Effector CD4-positive, alpha-beta T cell (primary cell): ENCODE results near the gene SEC62.
A peak's percentile ranks its signal among the peaks of the same experiment; 100 is the strongest.

ENCODE experiments used
- DNase-seq: peaks from one replicate; pipeline ENCODE4 v3.0.0-alpha.2; 2020
- total RNA-seq: gene quantifications from one replicate; lab custom pipeline; 2026; lab: John Stamatoyannopoulos, UW

SEC62 gene
- 78.6 reads per million, percentile 78 among the genes with 10 or more reads in this experiment for total RNA-seq

- peak; percentile 95 for DNase-seq
Observed at GRCh38 chr3:169966428-169966950, at the start of gene SEC62. SEC62 (plus strand) TSS chr3:169966807; CDS start chr3:169966823, 16 bp downstream.

DNA sequence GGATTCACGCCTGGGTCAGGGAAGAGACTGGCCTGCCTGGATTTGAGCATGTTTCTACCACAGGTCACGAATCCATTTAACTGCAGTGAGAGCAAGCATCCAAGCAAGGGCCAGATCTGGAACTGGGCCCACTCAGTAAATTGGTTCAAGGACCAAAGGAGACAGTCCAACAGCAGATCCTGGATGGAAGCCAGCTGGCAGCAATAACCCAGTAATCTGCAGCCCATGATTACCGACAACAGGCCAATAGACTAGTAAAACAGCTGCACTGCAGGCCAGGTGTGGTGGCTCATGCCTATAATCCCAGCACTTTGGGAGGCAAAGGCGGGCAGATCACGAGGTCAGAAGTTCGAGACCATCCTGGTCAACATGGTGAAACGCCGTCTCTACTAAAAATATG is 43.4 kb upstream of the SEC62 start:
- no peak for DNase-seq

DNA sequence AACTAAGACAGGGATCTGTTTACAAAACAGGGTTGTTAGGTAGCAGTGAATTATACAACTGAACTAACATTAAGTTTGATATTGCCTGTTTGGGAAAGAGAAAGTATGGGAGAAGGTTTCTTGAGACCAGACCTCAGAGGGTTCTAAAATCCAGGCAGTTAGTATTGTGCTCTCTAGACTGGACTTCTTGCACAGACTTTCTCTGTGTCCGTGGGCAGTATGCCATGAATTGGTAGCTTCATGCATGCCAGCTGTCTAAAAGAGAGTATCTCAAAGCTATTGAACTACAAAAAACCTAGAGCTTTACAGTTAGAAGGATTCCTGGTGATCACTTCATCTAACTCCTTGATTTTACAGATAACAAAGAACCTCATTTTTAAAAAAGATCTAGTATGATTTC is 42.8 kb upstream of the SEC62 start:
- DNase-seq: no peak

DNA sequence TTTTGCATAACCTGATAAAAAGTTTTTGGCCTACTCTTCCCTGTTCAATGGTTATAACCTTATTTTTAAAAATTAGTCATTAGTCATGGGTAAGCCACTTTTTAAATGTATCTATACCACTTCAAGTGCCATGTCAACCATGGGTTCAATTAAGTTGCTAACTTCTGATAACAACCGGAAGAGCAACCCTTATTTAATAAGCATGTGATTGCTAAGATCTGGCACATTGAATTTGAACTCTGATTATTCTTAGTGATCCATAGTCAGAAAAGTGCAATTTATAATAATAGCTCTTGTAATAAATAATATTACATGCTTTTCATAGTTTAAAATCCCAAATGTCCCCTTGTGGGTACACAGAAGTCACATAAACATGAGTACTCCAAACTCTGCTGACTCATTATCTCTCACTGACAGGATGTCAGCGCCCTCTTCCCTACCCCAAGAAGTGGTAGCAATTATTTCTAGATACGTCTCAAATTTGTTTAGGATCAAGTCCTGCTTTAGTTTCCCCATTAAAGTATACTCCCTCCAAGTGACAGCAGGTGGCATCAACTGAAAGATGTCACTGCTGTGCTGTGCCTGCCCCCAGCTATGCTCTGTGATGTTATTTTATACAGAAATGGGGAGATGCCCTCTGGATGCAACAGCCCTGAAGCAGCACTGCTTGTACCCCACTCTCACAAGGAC is 36.6 kb upstream of the SEC62 start:
- DNase-seq: no peak

DNA sequence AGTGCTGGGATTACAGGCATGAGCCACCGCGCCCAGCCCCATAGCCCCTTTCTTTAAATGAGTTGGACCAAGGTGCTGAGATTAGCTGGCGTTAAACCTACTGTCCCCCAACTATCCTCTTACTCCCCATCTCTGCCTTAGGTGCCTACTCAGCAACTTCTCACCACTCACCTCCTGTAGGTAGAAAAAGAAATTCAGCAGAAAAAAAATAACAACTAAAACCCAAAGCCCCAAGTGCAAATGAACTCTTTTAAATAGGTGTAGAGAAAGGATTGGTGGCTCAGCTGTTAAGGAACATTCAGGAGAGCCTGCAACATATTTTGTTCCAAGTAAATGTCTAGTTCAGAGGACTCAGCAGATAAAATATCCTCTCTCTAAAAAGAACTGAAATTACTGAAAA is 35.8 kb upstream of the SEC62 start:
- DNase-seq: no peak

DNA sequence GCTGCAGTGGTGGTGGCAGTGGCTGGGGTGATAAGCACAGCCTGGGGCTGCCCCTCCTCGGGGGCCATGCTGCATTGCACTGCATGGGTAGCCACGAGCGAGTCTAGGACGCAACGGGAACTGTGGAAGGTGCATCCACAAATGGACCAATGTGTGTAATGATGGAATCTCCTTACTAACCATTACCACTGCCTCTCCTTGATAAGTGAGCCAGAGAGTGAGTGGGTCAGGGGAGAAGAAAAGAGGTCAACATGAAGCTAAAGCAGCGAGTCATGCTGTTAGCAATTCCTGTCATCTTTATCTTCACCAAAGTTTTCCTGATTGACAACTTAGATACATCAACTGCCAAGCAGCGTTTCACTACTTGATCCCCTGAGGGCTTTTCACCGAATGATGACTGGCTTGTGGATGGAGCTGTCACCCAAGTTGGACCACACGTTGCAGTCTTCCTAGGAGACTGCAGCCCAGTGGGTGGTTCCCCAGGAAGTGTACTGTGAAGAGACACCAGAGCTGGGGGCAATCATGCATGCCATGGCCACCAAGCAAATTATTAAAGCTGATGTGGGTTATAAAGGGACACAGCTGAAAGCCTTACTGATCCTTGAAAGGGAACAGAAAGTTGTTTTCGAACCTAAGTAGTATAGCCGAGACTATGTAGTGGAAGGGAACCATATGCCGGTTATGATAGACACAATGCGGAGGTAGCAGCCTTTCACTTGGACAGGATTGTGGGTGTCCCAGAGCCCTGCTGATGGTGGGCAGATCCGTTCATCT is 34.7 kb upstream of the SEC62 start:
- DNase-seq: no peak

DNA sequence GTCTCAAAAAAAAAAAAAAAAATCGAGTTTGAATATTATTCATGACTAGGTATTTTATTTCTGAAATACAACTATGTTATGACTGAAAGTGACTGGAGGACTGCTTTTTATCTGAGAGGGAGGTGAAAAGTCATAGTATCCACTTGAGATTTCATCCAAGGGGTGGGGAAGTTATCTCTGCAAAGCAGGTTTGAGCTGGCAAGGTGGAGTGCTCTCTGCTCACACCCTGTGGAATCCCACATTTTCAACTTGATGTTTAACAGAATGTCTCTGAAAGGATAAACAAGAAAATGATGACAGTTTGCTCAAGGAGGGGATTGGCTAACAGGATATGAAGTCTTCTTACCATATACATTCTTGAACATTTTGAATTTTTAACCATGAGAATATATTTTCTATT is 27.3 kb upstream of the SEC62 start:
- DNase-seq: no peak

- DNase-seq: no peak
Observed at GRCh38 chr3:169939751-169940150, 26.9 kb upstream of the SEC62 start.

DNA sequence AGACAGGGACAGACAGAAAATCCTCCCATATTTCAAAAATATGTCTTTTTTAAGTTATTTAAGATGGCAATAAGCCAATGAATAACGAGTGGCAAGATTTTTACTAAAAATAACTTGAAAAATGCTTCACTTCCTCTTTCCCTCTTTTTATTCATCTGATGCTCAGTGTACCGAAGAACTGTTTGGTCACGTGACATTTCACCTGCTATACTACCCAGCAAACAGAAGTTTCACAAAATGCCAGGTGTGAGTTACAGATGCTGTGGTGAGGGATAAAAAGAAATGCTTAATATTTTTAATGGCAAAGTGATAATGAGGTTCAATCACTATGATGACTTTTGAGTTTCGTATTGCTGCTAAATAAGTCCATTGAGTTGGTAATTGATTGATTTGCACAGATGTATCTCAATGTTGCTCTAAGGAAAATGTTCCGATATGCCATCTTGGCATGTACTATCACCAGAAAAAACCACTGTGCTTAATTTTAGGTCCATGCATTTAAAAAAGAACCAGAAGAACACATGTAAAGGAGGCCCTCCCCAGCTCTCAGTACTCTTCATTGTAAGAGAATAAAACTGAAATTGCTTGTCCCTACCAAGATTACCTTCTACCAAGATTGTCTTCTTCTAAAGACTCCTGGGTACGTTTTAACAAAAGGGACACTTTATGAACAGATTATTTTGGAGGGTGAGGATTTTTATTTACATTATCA is 26.0 kb upstream of the SEC62 start:
- DNase-seq: no peak

GRCh38 chr3:169945313-169945712 is 21.3 kb upstream of the SEC62 start:
- no peak for DNase-seq

DNA sequence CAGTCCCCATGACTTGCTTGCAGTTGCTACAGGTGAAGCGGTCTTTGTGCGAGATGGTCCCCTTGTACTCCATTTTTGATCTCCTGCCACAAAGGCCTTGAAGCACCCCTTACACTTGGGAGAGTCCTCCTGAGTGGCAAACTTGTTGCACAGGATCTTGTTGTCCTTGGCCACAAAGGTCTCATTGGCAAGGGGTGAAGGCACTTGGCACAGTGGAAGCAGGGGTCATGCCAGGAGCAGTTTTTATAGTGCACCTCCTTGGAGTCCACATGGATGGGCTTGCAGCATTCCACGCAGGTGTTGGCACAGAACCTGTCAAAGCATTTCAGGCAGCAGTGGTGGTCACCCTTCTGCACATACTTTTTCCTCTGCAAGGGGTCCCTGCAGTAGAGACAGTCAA is 20.3 kb upstream of the SEC62 start:
- no peak for DNase-seq

GRCh38 chr3:169948559-169949448 is 17.8 kb upstream of the SEC62 start:
- DNase-seq: no peak

DNA sequence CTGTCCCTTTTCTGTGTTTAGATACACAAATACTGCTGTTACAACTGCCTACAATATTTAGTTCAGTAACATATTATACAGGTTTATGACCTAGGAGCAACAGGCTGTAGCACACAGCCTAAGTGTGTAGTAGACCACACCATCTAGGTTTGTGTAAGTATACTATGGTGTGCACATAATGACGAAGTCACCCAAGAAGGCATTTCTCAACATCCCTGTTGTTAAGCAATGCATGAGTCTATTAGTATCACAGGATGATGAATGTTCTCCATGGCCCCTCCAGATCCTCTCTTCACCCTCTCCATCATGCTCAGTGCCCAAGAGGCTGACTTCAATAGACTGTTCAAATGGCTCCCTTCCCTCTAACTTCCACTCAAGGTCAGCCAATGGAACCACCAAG is 14.6 kb upstream of the SEC62 start:
- no peak for DNase-seq

DNA sequence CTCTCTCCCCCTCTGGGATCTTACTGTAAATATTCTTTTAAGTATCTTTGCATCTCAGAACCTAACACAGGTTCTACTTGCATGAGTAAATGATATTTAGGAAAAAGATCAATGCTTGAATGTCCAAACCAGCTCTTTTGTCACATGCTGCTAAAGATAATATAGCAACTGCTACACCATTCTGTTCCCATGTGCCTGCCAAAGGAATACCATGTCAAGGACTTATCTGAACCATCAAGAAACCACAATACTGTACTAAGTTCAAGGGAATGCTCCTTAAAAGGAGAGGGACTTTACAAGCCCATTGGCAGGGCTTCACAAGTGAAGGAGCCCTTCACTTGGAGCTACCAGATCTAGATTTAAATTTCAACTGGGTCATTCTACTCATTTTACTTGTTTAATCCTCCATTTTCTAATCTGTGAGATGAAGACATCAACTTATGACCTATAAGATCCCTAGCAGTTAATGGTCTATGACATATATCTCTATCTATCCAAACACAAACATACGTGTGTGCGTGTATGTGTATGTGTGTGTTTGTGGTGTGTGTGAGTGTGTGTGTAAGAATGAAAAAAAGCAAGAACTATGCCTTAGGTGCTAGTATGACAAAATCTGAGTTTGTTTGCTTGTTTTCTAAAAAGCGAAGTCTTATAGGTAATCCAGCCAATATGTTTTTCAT is 13.0 kb upstream of the SEC62 start:
- DNase-seq: no peak

- DNase-seq: no peak
Observed at GRCh38 chr3:169954142-169954756, 12.4 kb upstream of the SEC62 start.

GRCh38 chr3:169955406-169955805 is 11.2 kb upstream of the SEC62 start:
- no peak for DNase-seq

- no peak for DNase-seq
Observed at GRCh38 chr3:169964176-169964575, 2.4 kb upstream of the SEC62 start.

DNA sequence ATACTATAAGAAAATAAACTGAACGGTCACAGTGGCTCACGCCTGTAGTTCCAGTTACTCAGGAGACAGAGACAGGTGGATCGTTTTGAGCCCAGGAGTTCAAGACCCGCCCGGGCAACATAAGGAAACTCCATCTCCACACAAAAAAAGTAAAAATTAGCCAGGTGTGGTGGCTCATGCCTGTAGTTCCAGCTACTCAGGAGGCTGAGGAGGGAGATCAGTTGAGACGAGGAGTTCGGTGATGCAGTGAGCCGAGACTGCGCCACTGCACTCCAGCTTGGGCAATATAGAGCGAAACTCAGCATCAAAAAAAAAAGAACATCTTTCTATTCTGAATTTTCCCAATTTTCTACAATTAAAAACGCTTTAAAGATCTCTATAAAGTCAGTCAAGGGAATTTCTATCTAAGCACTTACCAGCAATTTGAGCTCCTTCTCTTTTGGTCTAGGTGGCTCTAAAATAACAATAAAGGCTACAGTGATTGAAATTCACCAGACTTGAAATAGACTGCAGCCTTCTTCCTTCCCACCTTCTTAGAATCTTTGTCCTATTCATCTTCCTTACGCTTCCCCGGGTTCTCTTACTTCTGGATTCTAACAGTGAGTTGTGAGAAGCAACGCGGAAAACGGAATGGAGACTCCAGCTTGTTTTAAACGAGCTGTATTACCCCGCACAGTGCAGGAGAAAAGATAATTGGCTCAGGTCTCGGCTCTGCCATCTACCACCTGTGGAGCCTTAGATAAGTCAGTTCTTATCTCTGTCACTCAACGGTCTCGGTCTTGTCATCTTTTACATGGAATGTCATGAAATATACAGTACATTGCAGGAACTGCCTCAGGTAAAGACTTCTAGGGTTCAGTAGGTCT is 812 bp upstream of the SEC62 start:
- DNase-seq: no peak

DNA sequence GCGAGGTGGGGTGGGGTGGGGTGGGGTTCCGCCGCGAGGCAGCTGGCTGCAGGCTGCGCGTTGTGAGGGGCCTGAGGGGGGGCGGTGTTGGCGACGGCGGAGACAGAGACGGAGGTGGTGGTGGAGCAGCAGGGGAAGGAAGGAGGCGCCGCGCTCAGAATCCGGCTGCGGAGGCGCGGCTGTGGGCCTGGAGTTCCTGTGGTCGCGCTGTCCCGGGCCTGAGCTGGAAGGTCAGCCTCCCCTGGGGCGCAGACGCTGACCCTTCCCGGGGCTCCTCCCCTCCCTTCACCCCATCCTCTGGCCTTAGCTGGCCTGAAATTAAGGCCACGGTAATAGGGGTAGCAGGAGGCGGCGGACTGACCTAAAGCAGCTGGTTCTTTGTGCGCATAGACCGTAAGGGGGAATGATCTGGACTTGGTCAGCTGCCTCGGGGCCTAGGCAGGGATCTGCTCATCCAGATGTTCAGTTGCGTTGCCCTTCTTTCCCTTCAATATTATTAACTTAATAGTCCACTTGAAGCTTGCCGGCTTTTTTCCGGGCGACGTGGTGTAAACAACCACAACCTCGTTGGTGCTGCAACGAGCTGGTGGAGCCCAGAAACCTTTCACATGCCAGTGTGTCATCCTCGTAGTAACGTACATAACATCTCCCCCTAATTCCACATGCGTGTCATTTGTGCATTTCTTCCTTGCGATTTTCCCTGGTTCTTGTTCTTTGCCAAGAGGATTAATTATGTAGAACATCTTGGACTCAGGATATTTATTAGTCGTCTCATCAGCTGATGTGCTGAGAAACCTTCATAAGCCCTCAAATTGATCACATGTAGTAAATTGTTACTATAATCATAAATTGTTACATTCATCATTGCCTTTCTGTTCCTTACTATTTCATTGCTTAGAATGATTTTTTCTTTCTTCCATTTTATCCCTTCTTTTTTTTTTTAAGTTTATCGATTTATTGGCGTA is 626 bp downstream of the SEC62 start:
- DNase-seq: peak; percentile 28
